Smooth muscle cell (in vitro differentiated cells): ENCODE results near the gene SOHLH2. TPM values are rescaled to one million over a fixed set of nuclear protein-coding genes. Genes with fewer than 3 reads are reported as not detected.
A peak's percentile ranks its signal among the peaks of the same experiment; 100 is the strongest.

Source experiments
- DNase-seq: peaks from one replicate; lab custom pipeline; 2025; ENCODE audit not compliant: unreplicated experiment; lab: John Stamatoyannopoulos, UW
- H2AFZ ChIP-seq: fragments of 200-600 bp; sonication (generic); 2 replicates; pipeline ENCODE4 v1.6.0; 2016; ENCODE audit warnings: antibody characterized with exemption, low read depth, mild to moderate bottlenecking
- H3F3A ChIP-seq: fragments of 200-600 bp; sonication (generic); 2 replicates; pipeline ENCODE4 v1.6.0; 2017; ENCODE audit warnings: antibody characterized with exemption, low read depth
- H3K27ac ChIP-seq: fragments of 200-600 bp; sonication (generic); 2 replicates; pipeline ENCODE4 v1.5.1; 2016; ENCODE audit warnings: low read depth, mild to moderate bottlenecking
- H3K27me3 ChIP-seq: fragments of 200-600 bp; sonication (generic); 2 replicates; pipeline ENCODE4 v1.6.1; 2016; ENCODE audit warnings: low read depth, mild to moderate bottlenecking
- H3K36me3 ChIP-seq: fragments of 200-600 bp; sonication (generic); 2 replicates; pipeline ENCODE4 v1.5.1; 2016; ENCODE audit warnings: low read depth
- H3K4me1 ChIP-seq: fragments of 200-600 bp; sonication (generic); 2 replicates; pipeline ENCODE4 v1.5.1; 2016; ENCODE audit warnings: low read depth
- H3K4me2 ChIP-seq: fragments of 200-600 bp; sonication (generic); 2 replicates; pipeline ENCODE4 v1.6.0; 2016; ENCODE audit warnings: mild to moderate bottlenecking
- H3K4me3 ChIP-seq: fragments of 200-600 bp; sonication (generic); 2 replicates; pipeline ENCODE4 v1.5.1; 2016; ENCODE audit warnings: mild to moderate bottlenecking
- H3K79me2 ChIP-seq: fragments of 200-600 bp; sonication (generic); 2 replicates; pipeline ENCODE4 v1.6.0; 2016; ENCODE audit warnings: low read depth, mild to moderate bottlenecking
- H3K9ac ChIP-seq: fragments of 200-600 bp; sonication (generic); 2 replicates; pipeline ENCODE4 v1.6.0; 2016; ENCODE audit warnings: low read depth
- H3K9me3 ChIP-seq: fragments of 200-600 bp; sonication (generic); replicated peaks from 2 replicates; pipeline ENCODE4 v1.5.1; 2016; ENCODE audit warnings: low read depth
- H4K20me1 ChIP-seq: fragments of 200-600 bp; sonication (generic); 2 replicates; pipeline ENCODE4 v1.6.0; 2016; ENCODE audit warnings: low read depth
- CTCF ChIP-seq: fragments of 200-600 bp; sonication (generic); IDR thresholded peaks from 2 replicates; pipeline ENCODE4 v1.5.1; 2017; ENCODE audit warnings: borderline replicate concordance, mild to moderate bottlenecking, antibody characterized with exemption; ENCODE audit not compliant: insufficient read depth, poor library complexity, severe bottlenecking
- WGBS: methylation state at CpG from one replicate; pipeline ENCODE4 v1.1.7; 2016; ENCODE audit warnings: low lambda C conversion rate; 5-methylcytosine and 5-hydroxymethylcytosine counted together
- polyA plus RNA-seq: library from polyadenylated mRNA; unstranded; fragments of >200 nt; fragmentation: Nextera tagmentation; extraction: Ambion mirVana; gene quantifications from 2 replicates; pipeline ENCODE4 v1.2.1, GENCODE V29; 2016
- total RNA-seq: library from RNA; depleted of rRNA; stranded (reverse); fragments of >200 nt; gene quantifications from 2 replicates; pipeline ENCODE4 v1.2.3, GENCODE V29; 2014

Gene SOHLH2
- total and polyA plus RNA-seq, 2 experiments from 2014 or later: 0.04 TPM; not detected in 1

GRCh38 chr13:36166046-36166445, 48.3 kb downstream of the SOHLH2 start:
- H3K4me1 ChIP-seq: no peaks in the 10 kb centered on the region
- no peak overlapping the region for H3K9ac ChIP-seq
- H3K4me3 ChIP-seq: no peak overlapping the region

GRCh38 chr13:36163809-36164308, 50.5 kb downstream of the SOHLH2 start:
- Histone ChIP-seq H4K20me1 (no peaks in the 10 kb centered on the region), H3K27ac (no peak overlapping the region), H3K4me2 (peak overlapping the region; percentile 35), H2AFZ (no peak overlapping the region), H3K9me3 (no peaks in the 10 kb centered on the region), H3K79me2 (no peaks in the 10 kb centered on the region), H3K4me1 (no peaks in the 10 kb centered on the region), H3K27me3 (peaks cover 3% of the 10 kb centered on the region), H3K9ac (no peak overlapping the region), H3F3A (no peaks in the 10 kb centered on the region), H3K36me3 (no peaks in the 10 kb centered on the region), H3K4me3 (no peak overlapping the region)
- 56% methylated on average over 7 of the region's 7 CpGs for WGBS
- DNase-seq: no peak
- TF ChIP-seq CTCF: no peak

More at GRCh38 chr13:36166046-36166445, 48.3 kb downstream of the SOHLH2 start:
- no peaks in the 10 kb centered on the region for H3K9me3 ChIP-seq
- DNase-seq: no peak
- H2AFZ ChIP-seq: no peak overlapping the region
- 83% methylated on average over 5 of the region's 5 CpGs for WGBS
- no peak overlapping the region for H3K27ac ChIP-seq
- H3K4me2 ChIP-seq: no peak overlapping the region
- H3K27me3 ChIP-seq: peaks cover 3% of the 10 kb centered on the region
- H3K36me3 ChIP-seq: no peaks in the 10 kb centered on the region
- TF ChIP-seq CTCF: no peak
- no peaks in the 10 kb centered on the region for H3K79me2 ChIP-seq
- H3F3A ChIP-seq: no peaks in the 10 kb centered on the region
- H4K20me1 ChIP-seq: no peaks in the 10 kb centered on the region

GRCh38 chr13:36163286-36163685, 51.1 kb downstream of the SOHLH2 start:
- no peaks in the 10 kb centered on the region for H3K4me1 ChIP-seq
- DNase-seq: no peak

More at GRCh38 chr13:36163286-36163685, 51.1 kb downstream of the SOHLH2 start:
- Histone ChIP-seq H2AFZ (no peak overlapping the region), H3K9me3 (no peaks in the 10 kb centered on the region), H3K27ac (no peak overlapping the region), H3K36me3 (no peaks in the 10 kb centered on the region), H4K20me1 (no peaks in the 10 kb centered on the region), H3K79me2 (no peaks in the 10 kb centered on the region), H3K9ac (no peak overlapping the region), H3K4me3 (no peak overlapping the region), H3F3A (no peaks in the 10 kb centered on the region), H3K4me2 (no peak overlapping the region), H3K27me3 (peaks cover 2% of the 10 kb centered on the region)
- WGBS: 89% methylated on average over 6 of the region's 6 CpGs
- no peak for TF ChIP-seq CTCF
